GM12891 (cell line): Measurements from ENCODE around the gene LOXL3.

Experiments
- DNase-seq: peaks from one replicate; pipeline ENCODE4 v3.0.0; 2011; ENCODE audit warnings: low spot score; ENCODE audit not compliant: insufficient read length
- FAIRE-seq: peaks from 2 replicates; lab custom pipeline; 2011; peaks lifted over from hg19 to GRCh38; lab: Jason Lieb, UNC
- PAX5 ChIP-seq: IDR thresholded peaks from 2 replicates; pipeline ENCODE4 v1.6.1; 2011; ENCODE audit warnings: low read length, moderate library complexity, mild to moderate bottlenecking; ENCODE audit not compliant: insufficient read depth, severe bottlenecking
- POLR2A ChIP-seq: IDR thresholded peaks from 2 replicates; pipeline ENCODE4 v1.6.1; 2011; ENCODE audit warnings: low read depth, low read length, control low read depth
- POLR2AphosphoS5 ChIP-seq: IDR thresholded peaks from 2 replicates; pipeline ENCODE4 v1.6.1; 2011; ENCODE audit warnings: low read depth, low read length, control low read depth
- POU2F2 ChIP-seq: IDR thresholded peaks from 2 replicates; pipeline ENCODE4 v1.6.1; 2011; ENCODE audit warnings: low read depth, mild to moderate bottlenecking, control low read depth, low read length, moderate library complexity
- SPI1 ChIP-seq: IDR thresholded peaks from 2 replicates; pipeline ENCODE4 v1.6.1; 2011; ENCODE audit warnings: low read depth, low read length, control low read depth
- TAF1 ChIP-seq: IDR thresholded peaks from 2 replicates; pipeline ENCODE4 v1.6.1; 2011; ENCODE audit warnings: low read depth, low read length, control low read depth

LOXL3 gene

GRCh38 chr2:74531666-74532065, 22.1 kb downstream of the LOXL3 start:
- no peak for FAIRE-seq
- TF ChIP-seq POLR2AphosphoS5 (no peak), PAX5 (no peak), SPI1 (no peak), POU2F2 (no peak), POLR2A (no peak), TAF1 (no peak)
- no peak for DNase-seq

- DNase-seq, result no peak
- FAIRE-seq, result peak; percentile 62
- TF ChIP-seq POLR2A, result peak; percentile 79
- 0 out of 2 replicates have a peak, but pooled peaks have one; percentile 6 for TF ChIP-seq POU2F2
- no peak for TF ChIP-seq PAX5
- no peak for TF ChIP-seq SPI1
- TF ChIP-seq POLR2AphosphoS5, result peak; percentile 35; the same call in 1 of the 2 replicates
Observed at GRCh38 chr2:74530239-74531187, 23.2 kb downstream of the LOXL3 start.

GRCh38 chr2:74529357-74530238, 24.1 kb downstream of the LOXL3 start, which contains the start of the genes AUP1 and HTRA2:
AUP1 (minus strand) TSS chr2:74529706; CDS start chr2:74529629, 77 bp downstream.
HTRA2 (plus strand) TSS chr2:74529933; CDS start chr2:74530007, 74 bp downstream.
- FAIRE-seq (peak; percentile 95), DNase-seq (peak; percentile 99)
- TF ChIP-seq POU2F2 (0 out of 2 replicates have a peak, but pooled peaks have one; percentile 26), TAF1 (peak; percentile 89; the same call in 1 of the 2 replicates), POLR2A (no peak; the same call in 1 of the 2 replicates), POLR2AphosphoS5 (peak; percentile 84)

GRCh38 chr2:74528600-74529356, 25.0 kb downstream of the LOXL3 start:
- 0 out of 2 replicates have a peak, but pooled peaks have one; percentile 13 for TF ChIP-seq POLR2AphosphoS5
- TF ChIP-seq POLR2A, result no peak
- TF ChIP-seq POU2F2, result no peak; the same call in 1 of the 2 replicates
- DNase-seq (no peak), FAIRE-seq (no peak)

- FAIRE-seq (no peak), DNase-seq (no peak)
- TF ChIP-seq SPI1 (no peak), POLR2AphosphoS5 (no peak), POLR2A (no peak), PAX5 (no peak), POU2F2 (no peak), TAF1 (no peak)
Observed at GRCh38 chr2:74527741-74528140, 26.0 kb downstream of the LOXL3 start.

GRCh38 chr2:74526649-74527230, 27.0 kb downstream of the LOXL3 start:
- TF ChIP-seq PAX5 (no peak), TAF1 (no peak), SPI1 (no peak), POLR2A (no peak; the same call in 1 of the 2 replicates), POU2F2 (no peak), POLR2AphosphoS5 (no peak)
- DNase-seq (no peak), FAIRE-seq (no peak)

GRCh38 chr2:74525717-74526648, 27.8 kb downstream of the LOXL3 start, which contains the start of gene DQX1:
DQX1 (minus strand) TSS chr2:74526231; CDS start chr2:74525729, 502 bp downstream.
- no peak; the same call in none of the 2 replicates for TF ChIP-seq POU2F2
- TF ChIP-seq TAF1, result no peak
- TF ChIP-seq POLR2A, result 0 out of 2 replicates have a peak, but pooled peaks have one; percentile 27
- no peak for TF ChIP-seq POLR2AphosphoS5
- peak; percentile 90 for TF ChIP-seq SPI1
- FAIRE-seq, result peak; percentile 75
- DNase-seq, result no peak
